Measurements from ENCODE around the gene ZP1. TPM values are rescaled to one million over a fixed set of nuclear protein-coding genes. Genes with fewer than 3 reads are reported as not detected.

ZP1 gene
- total and polyA plus RNA-seq, 2 of the 4 experiments (the other 2 are of a cell fraction), result 0.18 to 1.6 TPM

DNA sequence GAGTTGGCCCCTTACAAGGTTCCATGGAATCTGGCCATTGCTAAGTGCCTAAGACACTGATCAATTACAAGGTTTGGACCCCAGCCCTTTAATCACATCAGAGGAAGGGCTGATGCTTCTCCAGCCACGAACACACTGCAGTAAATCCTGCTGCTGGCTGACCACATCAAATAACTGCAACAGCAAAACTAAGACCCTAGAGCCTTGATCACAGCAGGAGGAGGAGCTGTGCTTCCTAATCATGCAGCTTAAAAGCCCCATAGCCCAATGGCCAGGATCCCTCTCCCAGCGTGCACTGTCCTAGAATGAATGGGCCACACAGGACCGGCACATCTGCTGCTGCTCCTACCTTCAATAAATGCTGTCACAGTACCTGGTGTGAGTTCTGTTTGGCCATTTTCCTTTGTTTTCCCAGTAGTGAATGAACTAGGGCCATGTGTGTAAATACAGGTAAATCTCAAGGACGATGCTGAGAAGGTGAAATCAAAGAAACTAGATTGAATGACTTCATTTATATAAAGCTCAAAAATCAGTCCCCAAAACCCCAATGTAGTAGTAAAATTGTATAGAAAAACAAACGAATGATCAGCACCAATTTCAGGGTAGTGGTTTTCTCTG is 12.7 kb downstream of the ZP1 start:
- Histone ChIP-seq H4K20me1 (ENCODE audit: insufficient read depth, low read length) (no peaks in the 10 kb centered on the region), H3K27ac (ENCODE audit: insufficient read depth, low read length) (no peak overlapping the region), H3K18ac (ENCODE audit: low read depth, low read length) (no peak overlapping the region), H2AK5ac (ENCODE audit: low read depth, low read length) (no peak overlapping the region), H4K91ac (ENCODE audit: insufficient read depth, low read depth, low read length) (no peak overlapping the region), H3K56ac (ENCODE audit: extremely low read depth, insufficient read depth, low read length) (no peak overlapping the region), H3K9me1 (ENCODE audit: insufficient read depth, low read length) (no peaks in the 10 kb centered on the region), H3K4me3 (ENCODE audit: insufficient read depth, low read depth, low read length) (no peak overlapping the region), H2BK20ac (ENCODE audit: low read depth, low read length) (no peak overlapping the region), H3K9me3 (ENCODE audit: control insufficient read depth, insufficient read depth, low read length) (no peaks in the 10 kb centered on the region), H2AFZ (replicated peaks; ENCODE audit: low read length, poor library complexity) (no peak overlapping the region), H3K79me1 (ENCODE audit: low read depth in 1 of 2, low read length in 2 of 2) (no peaks in the 10 kb centered on the region), H3K4ac (ENCODE audit: low read depth, low read length) (no peak overlapping the region), H2AK9ac (replicated peaks; ENCODE audit: low read depth, low read length, poor library complexity) (no peak overlapping the region), H3K4me2 (ENCODE audit: low read depth, low read length) (no peak overlapping the region), H3K4me1 (ENCODE audit: control insufficient read depth, insufficient read depth, low read length) (no peaks in the 10 kb centered on the region), H3K27me3 (ENCODE audit: control insufficient read depth, insufficient read depth, low read length) (no peaks in the 10 kb centered on the region), H3K23ac (ENCODE audit: low read depth, low read length) (no peak overlapping the region), H4K5ac (ENCODE audit: low read depth, low read length) (no peak overlapping the region), H2BK5ac (ENCODE audit: low read depth, low read length, poor library complexity, severe bottlenecking) (no peak overlapping the region), H3K36me3 (ENCODE audit: control insufficient read depth, insufficient read depth, low read length) (0 out of 2 replicates have a peak, but pooled peaks cover 2% of the 10 kb centered on the region), H4K8ac (ENCODE audit: low read depth in 2 of 2, low read length in 2 of 2) (no peak overlapping the region), H3K14ac (replicated peaks; ENCODE audit: low read depth, low read length) (no peak overlapping the region), H3K9ac (ENCODE audit: low read depth, low read length) (no peak overlapping the region), H2BK120ac (ENCODE audit: low read depth, low read length) (no peak overlapping the region), H2BK15ac (ENCODE audit: low read depth, low read length) (no peak overlapping the region)
- no peak for ATAC-seq (ENCODE audit: low read depth)
- POLR2A ChIA-PET (ENCODE audit: unreplicated experiment), result no interaction called here
- in situ Hi-C loops (cut with MboI; ENCODE audit: low sequenced_read_pairs) (no loop called here), intact Hi-C loops (cut with micrococcal nuclease) (no loop called here), dilution Hi-C loops (cut with HindIII; ENCODE audit: low sequenced_read_pairs, unreplicated experiment) (no loop called here)
- DNase-seq, result no peak
- CTCF ChIA-PET, result no interaction called here
- no TSS peak for BruUV-seq (replicated peaks)
- WGBS, 2 experiments (ENCODE audit: extremely low coverage in 2 of 2, insufficient read length in 1 of 2), result no CpG with 5 or more reads among the region's 5 CpGs
- TF ChIP-seq CTCF (conservative IDR thresholded peaks at IDR 0.05; ENCODE audit: low read depth, low read length) (no peak), RFX5 (IDR thresholded peaks at IDR 0.05; ENCODE audit: low read depth, low read length) (no peak)
